ENCODE measurements around the gene VOPP1.
A peak's percentile ranks its signal among the peaks of the same experiment; 100 is the strongest.

VOPP1 gene

GRCh38 chr7:55524558-55525310, 47.6 kb downstream of the VOPP1 start:
- Histone ChIP-seq H3K4me3 (ENCODE audit: low read depth in 1 of 5, low read length in 5 of 5) (no peak overlapping the region), H3K27me3 (ENCODE audit: control insufficient read depth in 5 of 5, insufficient read depth in 4 of 5, low read length in 5 of 5) (no peaks in the 10 kb centered on the region), H3K36me3 (ENCODE audit: control insufficient read depth in 5 of 5, insufficient read depth in 5 of 5, low read length in 5 of 5) (peaks cover 0 to 8% (median 3%) of the 10 kb centered on the region in 5 donors), H3K9me3 (ENCODE audit: control insufficient read depth in 5 of 5, low read length in 5 of 5) (no peaks in the 10 kb centered on the region), H3K4me1 (ENCODE audit: control insufficient read depth in 5 of 5, insufficient read depth in 5 of 5, low read length in 5 of 5) (peaks cover 0 to 25% (median 21%) of the 10 kb centered on the region in 5 donors), H3K27ac (ENCODE audit: low read depth, low read length) (no peak overlapping the region), H3K9ac (ENCODE audit: low read length in 5 of 5) (no peak overlapping the region)

GRCh38 chr7:55523366-55523765, 48.9 kb downstream of the VOPP1 start:
- peaks cover 0 to 25% (median 21%) of the 10 kb centered on the region in 5 donors for H3K4me1 ChIP-seq (ENCODE audit: control insufficient read depth in 5 of 5, insufficient read depth in 5 of 5, low read length in 5 of 5)
- no peaks in the 10 kb centered on the region for H3K27me3 ChIP-seq (ENCODE audit: control insufficient read depth in 5 of 5, insufficient read depth in 4 of 5, low read length in 5 of 5)
- H3K9me3 ChIP-seq (ENCODE audit: control insufficient read depth in 5 of 5, low read length in 5 of 5): no peaks in the 10 kb centered on the region
- H3K36me3 ChIP-seq (ENCODE audit: control insufficient read depth in 5 of 5, insufficient read depth in 5 of 5, low read length in 5 of 5): peaks cover 5 to 19% (median 17%) of the 10 kb centered on the region in 5 donors
- no peak overlapping the region for H3K27ac ChIP-seq (ENCODE audit: low read depth, low read length)
- H3K4me3 ChIP-seq (ENCODE audit: low read depth in 1 of 5, low read length in 5 of 5): no peak overlapping the region
- peak overlapping the region in 2 of 5 donors; percentile 1 to 29 for H3K9ac ChIP-seq (ENCODE audit: low read length in 5 of 5)

GRCh38 chr7:55521917-55522902, 50.1 kb downstream of the VOPP1 start:
- Histone ChIP-seq H3K36me3 (ENCODE audit: control insufficient read depth in 5 of 5, insufficient read depth in 5 of 5, low read length in 5 of 5) (peaks cover 5 to 31% (median 28%) of the 10 kb centered on the region in 5 donors), H3K4me1 (ENCODE audit: control insufficient read depth in 5 of 5, insufficient read depth in 5 of 5, low read length in 5 of 5) (peaks cover 0 to 25% (median 21%) of the 10 kb centered on the region in 5 donors), H3K4me3 (ENCODE audit: low read depth in 1 of 5, low read length in 5 of 5) (no peak overlapping the region), H3K27ac (ENCODE audit: low read depth, low read length) (no peak overlapping the region), H3K9ac (ENCODE audit: low read length in 5 of 5) (no peak overlapping the region), H3K27me3 (ENCODE audit: control insufficient read depth in 5 of 5, insufficient read depth in 4 of 5, low read length in 5 of 5) (no peaks in the 10 kb centered on the region), H3K9me3 (ENCODE audit: control insufficient read depth in 5 of 5, low read length in 5 of 5) (no peaks in the 10 kb centered on the region)

- Histone ChIP-seq H3K27ac (ENCODE audit: low read depth, low read length) (no peak overlapping the region), H3K4me1 (ENCODE audit: control insufficient read depth in 5 of 5, insufficient read depth in 5 of 5, low read length in 5 of 5) (peaks cover 0 to 19% (median 16%) of the 10 kb centered on the region in 5 donors), H3K27me3 (ENCODE audit: control insufficient read depth in 5 of 5, insufficient read depth in 4 of 5, low read length in 5 of 5) (no peaks in the 10 kb centered on the region), H3K4me3 (ENCODE audit: low read depth in 1 of 5, low read length in 5 of 5) (no peak overlapping the region), H3K9ac (ENCODE audit: low read length in 5 of 5) (no peak overlapping the region), H3K9me3 (ENCODE audit: control insufficient read depth in 5 of 5, low read length in 5 of 5) (no peaks in the 10 kb centered on the region), H3K36me3 (ENCODE audit: control insufficient read depth in 5 of 5, insufficient read depth in 5 of 5, low read length in 5 of 5) (peaks cover 5 to 31% (median 30%) of the 10 kb centered on the region in 5 donors)
Observed at GRCh38 chr7:55521512-55521911, 50.8 kb downstream of the VOPP1 start.

GRCh38 chr7:55520426-55521140, 51.7 kb downstream of the VOPP1 start:
- Histone ChIP-seq H3K27me3 (ENCODE audit: control insufficient read depth in 5 of 5, insufficient read depth in 4 of 5, low read length in 5 of 5) (no peaks in the 10 kb centered on the region), H3K9me3 (ENCODE audit: control insufficient read depth in 5 of 5, low read length in 5 of 5) (no peaks in the 10 kb centered on the region), H3K36me3 (ENCODE audit: control insufficient read depth in 5 of 5, insufficient read depth in 5 of 5, low read length in 5 of 5) (peaks cover 5 to 36% (median 32%) of the 10 kb centered on the region in 5 donors), H3K4me3 (ENCODE audit: low read depth in 1 of 5, low read length in 5 of 5) (no peak overlapping the region), H3K4me1 (ENCODE audit: control insufficient read depth in 5 of 5, insufficient read depth in 5 of 5, low read length in 5 of 5) (peaks cover 0 to 17% (median 17%) of the 10 kb centered on the region in 5 donors), H3K27ac (ENCODE audit: low read depth, low read length) (no peak overlapping the region), H3K9ac (ENCODE audit: low read length in 5 of 5) (no peak overlapping the region)

GRCh38 chr7:55518836-55519235, 53.5 kb downstream of the VOPP1 start:
- no peaks in the 10 kb centered on the region for H3K9me3 ChIP-seq (ENCODE audit: control insufficient read depth in 5 of 5, low read length in 5 of 5)
- no peak overlapping the region for H3K4me3 ChIP-seq (ENCODE audit: low read depth in 1 of 5, low read length in 5 of 5)
- no peak overlapping the region for H3K9ac ChIP-seq (ENCODE audit: low read length in 5 of 5)
- peaks cover 0 to 19% (median 14%) of the 10 kb centered on the region in 5 donors for H3K4me1 ChIP-seq (ENCODE audit: control insufficient read depth in 5 of 5, insufficient read depth in 5 of 5, low read length in 5 of 5)
- H3K27me3 ChIP-seq (ENCODE audit: control insufficient read depth in 5 of 5, insufficient read depth in 4 of 5, low read length in 5 of 5): no peaks in the 10 kb centered on the region
- H3K36me3 ChIP-seq (ENCODE audit: control insufficient read depth in 5 of 5, insufficient read depth in 5 of 5, low read length in 5 of 5): peaks cover 5 to 51% (median 43%) of the 10 kb centered on the region in 5 donors
- no peak overlapping the region for H3K27ac ChIP-seq (ENCODE audit: low read depth, low read length)

GRCh38 chr7:55517936-55518689, 54.2 kb downstream of the VOPP1 start:
- Histone ChIP-seq H3K36me3 (ENCODE audit: control insufficient read depth in 5 of 5, insufficient read depth in 5 of 5, low read length in 5 of 5) (peaks cover 5 to 59% (median 46%) of the 10 kb centered on the region in 5 donors), H3K9me3 (ENCODE audit: control insufficient read depth in 5 of 5, low read length in 5 of 5) (no peaks in the 10 kb centered on the region), H3K9ac (ENCODE audit: low read length in 5 of 5) (no peak overlapping the region), H3K4me1 (ENCODE audit: control insufficient read depth in 5 of 5, insufficient read depth in 5 of 5, low read length in 5 of 5) (peaks cover 0 to 12% (median 10%) of the 10 kb centered on the region in 5 donors), H3K27me3 (ENCODE audit: control insufficient read depth in 5 of 5, insufficient read depth in 4 of 5, low read length in 5 of 5) (no peaks in the 10 kb centered on the region), H3K27ac (ENCODE audit: low read depth, low read length) (no peak overlapping the region), H3K4me3 (ENCODE audit: low read depth in 1 of 5, low read length in 5 of 5) (no peak overlapping the region)

GRCh38 chr7:55517191-55517633, 55.1 kb downstream of the VOPP1 start:
- peaks cover 5 to 65% (median 50%) of the 10 kb centered on the region in 5 donors for H3K36me3 ChIP-seq (ENCODE audit: control insufficient read depth in 5 of 5, insufficient read depth in 5 of 5, low read length in 5 of 5)
- H3K4me1 ChIP-seq (ENCODE audit: control insufficient read depth in 5 of 5, insufficient read depth in 5 of 5, low read length in 5 of 5): peaks cover 0 to 11% (median 9%) of the 10 kb centered on the region in 5 donors
- H3K4me3 ChIP-seq (ENCODE audit: low read depth in 1 of 5, low read length in 5 of 5): no peak overlapping the region
- no peaks in the 10 kb centered on the region for H3K27me3 ChIP-seq (ENCODE audit: control insufficient read depth in 5 of 5, insufficient read depth in 4 of 5, low read length in 5 of 5)
- no peaks in the 10 kb centered on the region for H3K9me3 ChIP-seq (ENCODE audit: control insufficient read depth in 5 of 5, low read length in 5 of 5)
- no peak overlapping the region for H3K27ac ChIP-seq (ENCODE audit: low read depth, low read length)
- H3K9ac ChIP-seq (ENCODE audit: low read length in 5 of 5): no peak overlapping the region

GRCh38 chr7:55516409-55516808, 55.9 kb downstream of the VOPP1 start:
- no peaks in the 10 kb centered on the region for H3K9me3 ChIP-seq (ENCODE audit: control insufficient read depth in 5 of 5, low read length in 5 of 5)
- no peaks in the 10 kb centered on the region for H3K27me3 ChIP-seq (ENCODE audit: control insufficient read depth in 5 of 5, insufficient read depth in 4 of 5, low read length in 5 of 5)
- H3K36me3 ChIP-seq (ENCODE audit: control insufficient read depth in 5 of 5, insufficient read depth in 5 of 5, low read length in 5 of 5): peaks cover 5 to 65% (median 50%) of the 10 kb centered on the region in 5 donors
- H3K4me3 ChIP-seq (ENCODE audit: low read depth in 1 of 5, low read length in 5 of 5): no peak overlapping the region
- no peak overlapping the region for H3K27ac ChIP-seq (ENCODE audit: low read depth, low read length)
- H3K4me1 ChIP-seq (ENCODE audit: control insufficient read depth in 5 of 5, insufficient read depth in 5 of 5, low read length in 5 of 5): peaks cover 0 to 11% (median 9%) of the 10 kb centered on the region in 5 donors
- H3K9ac ChIP-seq (ENCODE audit: low read length in 5 of 5): no peak overlapping the region

Measured in subcutaneous abdominal adipose tissue (tissue), 5 donors.